Naive B cell (primary cell): ENCODE results near the gene ATP11A. TPM values are rescaled to one million over a fixed set of nuclear protein-coding genes. Genes with fewer than 3 reads are reported as not detected.

Experiments
- ATAC-seq, 2 donors: fragments of 150-1000 bp; cut with Tn5 transposase; 2 replicates each; pipeline ENCODE4 v1.10.0; 2021; ENCODE audit warnings: low read depth in 2 of 2, mild to moderate bottlenecking in 2 of 2, moderate library complexity in 2 of 2
- DNase-seq: peaks from one replicate; pipeline ENCODE4 v3.0.0; 2022
- H3K27ac Mint-ChIP-seq, 6 donors: one replicate each; pipeline ENCODE4 v1.8.0; 2020 to 2022; ENCODE audit warnings: mild to moderate bottlenecking in 6 of 6, mixed read lengths in 6 of 6, moderate library complexity in 5 of 6, inconsistent platforms in 2 of 6
- H3K27me3 Mint-ChIP-seq, 3 donors: one replicate each; pipeline ENCODE4 v1.8.0; 2021 to 2022; ENCODE audit warnings: mixed read lengths in 3 of 3, mild to moderate bottlenecking in 1 of 3
- H3K36me3 Mint-ChIP-seq, 2 donors: one replicate each; pipeline ENCODE4 v1.8.0; 2020 to 2022; ENCODE audit warnings: mixed read lengths in 2 of 2, inconsistent platforms in 1 of 2, mild to moderate bottlenecking in 1 of 2
- H3K4me1 Mint-ChIP-seq, 3 donors: one replicate each; pipeline ENCODE4 v1.8.0; 2020 to 2022; ENCODE audit warnings: mixed read lengths in 3 of 3, inconsistent platforms in 1 of 3, mild to moderate bottlenecking in 1 of 3, moderate library complexity in 1 of 3
- H3K4me3 Mint-ChIP-seq, 8 donors: one replicate each; pipeline ENCODE4 v1.8.0; 2020 to 2022; ENCODE audit warnings: mild to moderate bottlenecking in 8 of 8, mixed read lengths in 8 of 8, moderate library complexity in 8 of 8, inconsistent platforms in 2 of 8
- H3K9me3 Mint-ChIP-seq, 7 donors: one replicate each; pipeline ENCODE4 v1.8.0; 2020 to 2022; ENCODE audit warnings: mixed read lengths in 7 of 7, mild to moderate bottlenecking in 5 of 7, inconsistent platforms in 2 of 7, moderate library complexity in 1 of 7
- polyA plus RNA-seq, 6 donors: library from polyadenylated mRNA; unstranded; fragments of 300-500 nt; fragmentation: Illumina TruSeq; gene quantifications; one replicate each; pipeline ENCODE4 v1.2.3, GENCODE V29; 2021; ENCODE audit warnings: low read depth in 6 of 6

The ATP11A gene
- polyA plus RNA-seq, 6 donors from 2014 or later: 7.9 to 23.3 (median 12.9) TPM

GRCh38 chr13:112887557-112887991 lies 197.7 kb downstream of the ATP11A start:
- Mint-ChIP-seq H3K27ac (peak overlapping the region in 1 of 6 donors; percentile 66), H3K4me3 (no peak overlapping the region), H3K36me3 (no peaks in the 10 kb centered on the region)

GRCh38 chr13:112888238-112889111 lies 198.6 kb downstream of the ATP11A start:
- H3K27me3 Mint-ChIP-seq: no peaks in the 10 kb centered on the region
- no peak overlapping the region for H3K4me3 Mint-ChIP-seq
- no peaks in the 10 kb centered on the region for H3K36me3 Mint-ChIP-seq
- ATAC-seq: no peak
- peak overlapping the region in 2 of 6 donors; percentile 36 to 64 for H3K27ac Mint-ChIP-seq
- H3K4me1 Mint-ChIP-seq: peaks cover 7 to 18% (median 18%) of the 10 kb centered on the region in 3 donors
- no peaks in the 10 kb centered on the region for H3K9me3 Mint-ChIP-seq
- DNase-seq: no peak

More at GRCh38 chr13:112887557-112887991, 197.7 kb downstream of the ATP11A start:
- ATAC-seq (no peak), DNase-seq (no peak)
- Mint-ChIP-seq H3K4me1 (peaks cover 0 to 9% (median 9%) of the 10 kb centered on the region in 3 donors), H3K27me3 (no peaks in the 10 kb centered on the region), H3K9me3 (no peaks in the 10 kb centered on the region)

GRCh38 chr13:112889351-112890290 lies 199.8 kb downstream of the ATP11A start:
- Mint-ChIP-seq H3K4me1 (peaks cover 9 to 21% (median 20%) of the 10 kb centered on the region in 3 donors), H3K27ac (peak overlapping the region in 2 of 6 donors; percentile 19 to 40), H3K36me3 (no peaks in the 10 kb centered on the region), H3K27me3 (no peaks in the 10 kb centered on the region), H3K9me3 (no peaks in the 10 kb centered on the region), H3K4me3 (no peak overlapping the region)
- ATAC-seq (no peak), DNase-seq (no peak)

- Mint-ChIP-seq H3K4me3 (no peak overlapping the region), H3K9me3 (no peaks in the 10 kb centered on the region), H3K36me3 (no peaks in the 10 kb centered on the region), H3K27ac (peak overlapping the region in 3 of 6 donors; percentile 40 to 77 (median 42)), H3K4me1 (peaks cover 13 to 29% (median 21%) of the 10 kb centered on the region in 3 donors), H3K27me3 (no peaks in the 10 kb centered on the region)
- ATAC-seq (no peak), DNase-seq (no peak)
These were observed 200.7 kb downstream of the ATP11A start for GRCh38 chr13:112890316-112891145.

GRCh38 chr13:112891477-112892401 lies 201.9 kb downstream of the ATP11A start:
- Mint-ChIP-seq H3K4me1 (peaks cover 18 to 41% (median 33%) of the 10 kb centered on the region in 3 donors), H3K9me3 (no peaks in the 10 kb centered on the region), H3K27me3 (no peaks in the 10 kb centered on the region), H3K4me3 (peak overlapping the region in 2 of 8 donors; percentile 63 to 74), H3K36me3 (no peaks in the 10 kb centered on the region), H3K27ac (peak overlapping the region in 1 of 6 donors; percentile 15)
- DNase-seq: no peak
- ATAC-seq: no peak

GRCh38 chr13:112892426-112893206 lies 202.8 kb downstream of the ATP11A start:
- DNase-seq (no peak), ATAC-seq (peak; percentile 22 to 32)
- no peaks in the 10 kb centered on the region for H3K36me3 Mint-ChIP-seq
- H3K27ac Mint-ChIP-seq: peak overlapping the region in 5 of 6 donors; percentile 8 to 84 (median 72)
- peak overlapping the region; percentile 66 to 88 (median 79) for H3K4me3 Mint-ChIP-seq
- H3K4me1 Mint-ChIP-seq: peaks cover 23 to 44% (median 38%) of the 10 kb centered on the region in 3 donors
- no peaks in the 10 kb centered on the region for H3K9me3 Mint-ChIP-seq
- H3K27me3 Mint-ChIP-seq: no peaks in the 10 kb centered on the region

- DNase-seq (no peak), ATAC-seq (peak in 1 of 2 donors; percentile 4)
- Mint-ChIP-seq H3K27ac (peak overlapping the region in 5 of 6 donors; percentile 8 to 84 (median 70)), H3K27me3 (no peaks in the 10 kb centered on the region), H3K4me3 (peak overlapping the region; percentile 66 to 88 (median 78)), H3K36me3 (no peaks in the 10 kb centered on the region), H3K9me3 (no peaks in the 10 kb centered on the region), H3K4me1 (peaks cover 23 to 42% (median 39%) of the 10 kb centered on the region in 3 donors)
These were observed 203.3 kb downstream of the ATP11A start for GRCh38 chr13:112893207-112893569.

GRCh38 chr13:112893570-112894422 lies 204.0 kb downstream of the ATP11A start:
- Mint-ChIP-seq H3K4me1 (peaks cover 23 to 42% (median 39%) of the 10 kb centered on the region in 3 donors), H3K36me3 (no peaks in the 10 kb centered on the region), H3K27ac (peak overlapping the region in 5 of 6 donors; percentile 8 to 77 (median 30)), H3K27me3 (no peaks in the 10 kb centered on the region), H3K4me3 (peak overlapping the region; percentile 66 to 88 (median 78)), H3K9me3 (no peaks in the 10 kb centered on the region)
- DNase-seq (peak; percentile 56), ATAC-seq (peak; percentile 76 to 77)

GRCh38 chr13:112894423-112894672 lies 204.5 kb downstream of the ATP11A start:
- Mint-ChIP-seq H3K36me3 (no peaks in the 10 kb centered on the region), H3K27me3 (no peaks in the 10 kb centered on the region), H3K9me3 (no peaks in the 10 kb centered on the region), H3K4me1 (peaks cover 23 to 43% (median 42%) of the 10 kb centered on the region in 3 donors), H3K4me3 (peak overlapping the region in 5 of 8 donors; percentile 73 to 86 (median 82)), H3K27ac (no peak overlapping the region)
- no peak for DNase-seq
- ATAC-seq: no peak

- DNase-seq: no peak
- H3K4me3 Mint-ChIP-seq: peak overlapping the region; percentile 59 to 88 (median 81)
- H3K27me3 Mint-ChIP-seq: no peaks in the 10 kb centered on the region
- peaks cover 23 to 49% (median 42%) of the 10 kb centered on the region in 3 donors for H3K4me1 Mint-ChIP-seq
- ATAC-seq: peak; percentile 6 to 9
- no peaks in the 10 kb centered on the region for H3K36me3 Mint-ChIP-seq
- peak overlapping the region in 2 of 6 donors; percentile 33 to 38 for H3K27ac Mint-ChIP-seq
- H3K9me3 Mint-ChIP-seq: no peaks in the 10 kb centered on the region
These were observed 205.0 kb downstream of the ATP11A start for GRCh38 chr13:112894673-112895481.
